HUES6 (cell line): ENCODE data around the gene RIMS4.
"Not testable (repeated sequence)": the region's sequence is repeated elsewhere in the genome, so short reads cannot be mapped to it uniquely, and the experiment has no call there.

Source experiments
- H3K27ac ChIP-seq: 2 replicates; pipeline ENCODE4 v1.7.0; 2013; ENCODE audit warnings: low read depth, mild to moderate bottlenecking, low read length, inconsistent platforms
- H3K27me3 ChIP-seq: 2 replicates; pipeline ENCODE4 v1.6.1; 2013; ENCODE audit warnings: low read length; ENCODE audit not compliant: control insufficient read depth, insufficient read depth
- H3K36me3 ChIP-seq: 2 replicates; pipeline ENCODE4 v1.6.1; 2013; ENCODE audit warnings: low read length; ENCODE audit not compliant: control insufficient read depth, insufficient read depth
- H3K4me1 ChIP-seq: 2 replicates; pipeline ENCODE4 v1.6.1; 2013; ENCODE audit warnings: low read length; ENCODE audit not compliant: control insufficient read depth, insufficient read depth
- H3K4me3 ChIP-seq: 2 replicates; pipeline ENCODE4 v1.5.1; 2013; ENCODE audit warnings: low read depth, low read length
- H3K9ac ChIP-seq: one replicate; pipeline ENCODE4 v1.6.1; 2013; ENCODE audit warnings: mild to moderate bottlenecking, low read length
- H3K9me3 ChIP-seq: 2 replicates; pipeline ENCODE4 v1.6.1; 2013; ENCODE audit warnings: low read depth, low read length; ENCODE audit not compliant: control insufficient read depth, insufficient read depth

Gene RIMS4

DNA sequence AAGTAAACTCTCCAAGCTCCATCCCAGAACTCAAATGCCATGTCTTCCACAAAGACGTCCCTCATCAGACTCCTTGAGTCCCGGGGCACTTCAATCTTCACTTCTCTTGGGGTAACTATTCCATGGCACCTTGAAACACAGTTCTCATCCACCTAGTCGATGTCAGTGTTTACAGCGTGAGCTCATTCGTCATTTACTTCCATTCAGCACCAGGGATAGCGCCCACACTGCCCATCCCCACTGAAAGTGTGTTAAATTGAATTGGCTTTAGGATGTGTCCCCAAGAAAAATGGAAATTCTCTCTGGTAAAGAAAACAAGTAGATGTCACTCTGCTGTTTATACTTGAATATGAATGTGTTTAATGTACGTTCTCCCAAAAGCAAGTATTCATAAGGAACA, 33.4 kb downstream of the RIMS4 start:
- no peaks in the 10 kb centered on the region for H3K4me1 ChIP-seq
- no peaks in the 10 kb centered on the region for H3K36me3 ChIP-seq
- H3K9me3 ChIP-seq, result no peaks in the 10 kb centered on the region
- no peak overlapping the region for H3K9ac ChIP-seq
- no peak overlapping the region for H3K4me3 ChIP-seq
- H3K27ac ChIP-seq, result no peak overlapping the region
- H3K27me3 ChIP-seq, result no peaks in the 10 kb centered on the region

GRCh38 chr20:44773070-44773829, 37.1 kb downstream of the RIMS4 start:
- Histone ChIP-seq H3K4me3 (no peak overlapping the region), H3K9ac (no peak overlapping the region), H3K9me3 (no peaks in the 10 kb centered on the region), H3K27me3 (no peaks in the 10 kb centered on the region), H3K36me3 (no peaks in the 10 kb centered on the region), H3K27ac (no peak overlapping the region), H3K4me1 (no peaks in the 10 kb centered on the region)

DNA sequence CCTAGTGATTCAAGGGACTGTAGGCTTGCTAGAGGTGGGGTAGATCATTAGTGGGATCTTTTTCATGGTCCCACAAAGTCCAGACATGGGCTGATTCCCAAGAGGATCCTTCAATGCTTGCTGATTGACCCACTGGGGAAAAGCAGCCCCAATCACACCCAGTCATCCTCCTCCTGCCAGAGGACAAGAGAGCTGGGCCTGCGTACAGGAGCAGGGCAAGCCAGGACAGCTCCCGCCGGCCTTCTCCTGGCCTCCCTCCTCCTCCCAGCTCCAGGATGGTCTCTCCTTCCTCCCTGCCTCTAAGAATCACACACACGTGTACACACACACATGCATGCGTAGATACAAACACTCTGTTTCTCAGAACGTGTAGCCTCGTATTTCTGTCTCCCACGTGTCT, 37.7 kb downstream of the RIMS4 start:
- no peaks in the 10 kb centered on the region for H3K9me3 ChIP-seq
- H3K4me1 ChIP-seq, result no peaks in the 10 kb centered on the region
- H3K27ac ChIP-seq, result no peak overlapping the region
- H3K36me3 ChIP-seq, result no peaks in the 10 kb centered on the region
- no peak overlapping the region for H3K4me3 ChIP-seq
- H3K9ac ChIP-seq, result no peak overlapping the region
- no peaks in the 10 kb centered on the region for H3K27me3 ChIP-seq

- Histone ChIP-seq H3K9ac (no peak overlapping the region), H3K9me3 (no peaks in the 10 kb centered on the region), H3K27ac (no peak overlapping the region), H3K36me3 (no peaks in the 10 kb centered on the region), H3K4me1 (no peaks in the 10 kb centered on the region), H3K27me3 (no peaks in the 10 kb centered on the region), H3K4me3 (no peak overlapping the region)
These were observed 39.2 kb downstream of the RIMS4 start for GRCh38 chr20:44771172-44771535.

GRCh38 chr20:44770484-44771171, 39.7 kb downstream of the RIMS4 start:
- H3K27me3 ChIP-seq, result no peaks in the 10 kb centered on the region
- H3K4me1 ChIP-seq, result 0 out of 2 replicates have a peak, but pooled peaks cover 2% of the 10 kb centered on the region
- H3K36me3 ChIP-seq, result no peaks in the 10 kb centered on the region
- H3K4me3 ChIP-seq, result no peak overlapping the region
- no peak overlapping the region for H3K9ac ChIP-seq
- H3K9me3 ChIP-seq, result no peaks in the 10 kb centered on the region
- H3K27ac ChIP-seq, result no peak overlapping the region

- no peak overlapping the region for H3K9ac ChIP-seq
- H3K27ac ChIP-seq, result no peak overlapping the region
- no peaks in the 10 kb centered on the region for H3K36me3 ChIP-seq
- H3K4me1 ChIP-seq, result 0 out of 2 replicates have a peak, but pooled peaks cover 3% of the 10 kb centered on the region
- H3K27me3 ChIP-seq, result no peaks in the 10 kb centered on the region
- no peak overlapping the region for H3K4me3 ChIP-seq
- no peaks in the 10 kb centered on the region for H3K9me3 ChIP-seq
These were observed 40.9 kb downstream of the RIMS4 start for GRCh38 chr20:44769481-44769863.

GRCh38 chr20:44768854-44769480, 41.4 kb downstream of the RIMS4 start:
- no peak overlapping the region for H3K4me3 ChIP-seq
- H3K9me3 ChIP-seq, result no peaks in the 10 kb centered on the region
- no peaks in the 10 kb centered on the region for H3K27me3 ChIP-seq
- H3K36me3 ChIP-seq, result no peaks in the 10 kb centered on the region
- 0 out of 2 replicates have a peak, but pooled peaks cover 3% of the 10 kb centered on the region for H3K4me1 ChIP-seq
- H3K27ac ChIP-seq, result no peak overlapping the region
- H3K9ac ChIP-seq, result no peak overlapping the region

DNA sequence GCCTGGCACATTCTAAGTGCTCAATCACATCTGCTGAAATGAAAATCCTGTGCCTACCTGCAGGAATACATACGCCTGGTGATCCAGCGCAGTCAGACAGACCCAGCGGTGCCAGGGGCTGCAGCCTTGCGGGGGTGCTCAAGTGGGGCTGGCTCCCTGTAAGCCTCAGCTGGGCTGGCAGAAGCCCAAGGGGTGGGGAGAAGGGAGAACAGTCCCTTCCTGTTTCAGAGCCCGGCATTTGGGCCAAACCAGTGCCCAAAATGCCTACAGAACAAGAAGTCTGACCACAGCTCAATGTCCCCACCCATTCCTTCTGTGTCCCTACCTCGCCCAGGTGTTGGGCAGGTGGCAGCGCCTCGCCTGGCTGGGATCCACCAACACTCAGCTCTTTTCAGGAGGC, 42.1 kb downstream of the RIMS4 start:
- Histone ChIP-seq H3K36me3 (no peaks in the 10 kb centered on the region), H3K9ac (no peak overlapping the region), H3K27ac (no peak overlapping the region), H3K4me3 (no peak overlapping the region), H3K9me3 (no peaks in the 10 kb centered on the region), H3K4me1 (0 out of 2 replicates have a peak, but pooled peaks cover 3% of the 10 kb centered on the region), H3K27me3 (no peaks in the 10 kb centered on the region)

- no peaks in the 10 kb centered on the region for H3K27me3 ChIP-seq
- H3K9ac ChIP-seq, result no peak overlapping the region
- no peaks in the 10 kb centered on the region for H3K36me3 ChIP-seq
- H3K4me1 ChIP-seq, result 0 out of 2 replicates have a peak, but pooled peaks cover 3% of the 10 kb centered on the region
- H3K9me3 ChIP-seq, result no peaks in the 10 kb centered on the region
- H3K4me3 ChIP-seq, result no peak overlapping the region
- no peak overlapping the region for H3K27ac ChIP-seq
These were observed 44.5 kb downstream of the RIMS4 start for GRCh38 chr20:44765701-44766347.

GRCh38 chr20:44765091-44765490, 45.3 kb downstream of the RIMS4 start:
- no peaks in the 10 kb centered on the region for H3K27me3 ChIP-seq
- no peak overlapping the region for H3K9ac ChIP-seq

GRCh38 chr20:44763798-44764197, 46.5 kb downstream of the RIMS4 start:
- not testable (repeated sequence) for H3K4me1 ChIP-seq, H3K4me3 ChIP-seq, H3K36me3 ChIP-seq, H3K27ac ChIP-seq, H3K9me3 ChIP-seq, H3K9ac ChIP-seq, H3K27me3 ChIP-seq

More at GRCh38 chr20:44765091-44765490, 45.3 kb downstream of the RIMS4 start:
- H3K9me3 ChIP-seq, result no peaks in the 10 kb centered on the region
- H3K27ac ChIP-seq, result no peak overlapping the region
- H3K4me1 ChIP-seq, result 0 out of 2 replicates have a peak, but pooled peaks cover 3% of the 10 kb centered on the region
- H3K36me3 ChIP-seq, result no peaks in the 10 kb centered on the region
- no peak overlapping the region for H3K4me3 ChIP-seq
